AG04450 (cell line): ENCODE data around the gene ADCY4. TPM values are rescaled to one million over a fixed set of nuclear protein-coding genes. Genes with fewer than 3 reads are reported as not detected.

ENCODE experiments used
- CTCF ChIA-PET: fragments of 300-600, 350-600 bp; formaldehyde crosslinking; extraction: SDS; loops from one replicate; lab custom pipeline; 2022; ENCODE audit warnings: antibody characterized with exemption, inconsistent platforms; lab: Charles Lee
- POLR2A ChIA-PET: fragments of 350-600 bp; formaldehyde crosslinking; extraction: SDS; loops from one replicate; lab custom pipeline; 2021; ENCODE audit warnings: antibody characterized with exemption, inconsistent platforms; lab: Yijun Ruan, JAX
- DNase-seq: peaks from one replicate; pipeline ENCODE4 v3.0.0-alpha.2; 2011; ENCODE audit warnings: low read depth, low spot score
- H3K27ac ChIP-seq: one replicate; pipeline ENCODE4 v1.5.1; 2012; ENCODE audit warnings: low read depth, low read length, control low read depth
- H3K27me3 ChIP-seq: one replicate; pipeline ENCODE4 v1.6.0; 2012; ENCODE audit warnings: low read length; ENCODE audit not compliant: control insufficient read depth, insufficient read depth
- H3K4me3 ChIP-seq: 2 replicates; pipeline ENCODE4 v1.5.1; 2011; ENCODE audit warnings: mild to moderate bottlenecking, low read depth, low read length, control low read depth
- H3K9me3 ChIP-seq: 2 replicates; pipeline ENCODE4 v1.5.1; 2012; ENCODE audit warnings: low read length; ENCODE audit not compliant: control insufficient read depth, insufficient read depth
- CTCF ChIP-seq: IDR thresholded peaks from 2 replicates; pipeline ENCODE4 v1.5.1; 2011; ENCODE audit warnings: low read depth, low read length, control low read depth, inconsistent platforms
- polyA plus RNA-seq: library from polyadenylated mRNA; depleted of rRNA; stranded (reverse); fragments of >200 nt; gene quantifications from 2 replicates; pipeline ENCODE4 v1.2.3, GENCODE V29; 2011

The ADCY4 gene
- polyA plus RNA-seq, 1 experiment = 0.04 TPM

DNA sequence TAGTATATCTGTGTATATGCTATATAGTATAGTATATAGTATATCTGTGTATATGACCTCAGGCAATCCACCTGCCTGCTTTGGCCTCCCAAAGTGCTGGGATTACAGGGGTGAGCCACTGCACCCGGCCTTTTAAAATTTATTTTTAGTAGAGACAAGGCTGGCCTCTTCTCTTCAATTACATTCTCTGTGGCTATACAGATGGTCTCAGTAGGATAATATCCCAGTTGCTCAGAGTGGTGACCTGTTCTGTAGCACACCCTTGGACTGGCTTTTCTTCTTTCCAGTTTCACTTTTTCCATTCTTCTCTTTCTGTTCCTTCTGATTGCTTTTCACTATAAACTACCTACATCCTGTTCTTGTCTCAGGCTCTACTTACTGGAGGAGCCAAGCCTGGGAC, 30.0 kb upstream of the ADCY4 start:
- ChIA-PET CTCF (interaction anchor here (0.7 to 2.3 kb wide), 26 partner anchors 8 to 150 kb away, joined by 3 to 160 read pairs (median 8); partner anchors contain the start of genes CBLN3, CIDEB, KHNYN and RIPK3), POLR2A (interaction anchor here (0.7 to 2.2 kb wide), 2 partner anchors 7 to 66 kb away, joined by 3 to 42 read pairs; partner anchors contain the start of genes CBLN3 and KHNYN)
- no peak for TF ChIP-seq CTCF
- Histone ChIP-seq H3K9me3 (no peaks in the 10 kb centered on the region; the same call in 1 of the 2 replicates), H3K27ac (peak overlapping the region; percentile 33), H3K4me3 (no peak overlapping the region), H3K27me3 (peaks cover 3% of the 10 kb centered on the region)
- DNase-seq = no peak

- CTCF ChIA-PET = interaction anchor here (0.6 to 6.8 kb wide), 4 partner anchors 9 to 48 kb away, joined by 3 to 65 read pairs (median 4); no protein-coding TSS in a partner anchor
- no peak for TF ChIP-seq CTCF
- H3K4me3 ChIP-seq = no peak overlapping the region
- H3K27me3 ChIP-seq = peaks cover 6% of the 10 kb centered on the region
- H3K9me3 ChIP-seq = no peaks in the 10 kb centered on the region; the same call in 1 of the 2 replicates
- H3K27ac ChIP-seq = no peak overlapping the region
- no peak for DNase-seq
- POLR2A ChIA-PET = interaction anchor here (0.7 kb wide), 1 partner anchor 80 kb away, joined by 5 read pairs; no protein-coding TSS in a partner anchor
These were observed 28.5 kb upstream of the ADCY4 start for GRCh38 chr14:24363401-24363800.

DNA sequence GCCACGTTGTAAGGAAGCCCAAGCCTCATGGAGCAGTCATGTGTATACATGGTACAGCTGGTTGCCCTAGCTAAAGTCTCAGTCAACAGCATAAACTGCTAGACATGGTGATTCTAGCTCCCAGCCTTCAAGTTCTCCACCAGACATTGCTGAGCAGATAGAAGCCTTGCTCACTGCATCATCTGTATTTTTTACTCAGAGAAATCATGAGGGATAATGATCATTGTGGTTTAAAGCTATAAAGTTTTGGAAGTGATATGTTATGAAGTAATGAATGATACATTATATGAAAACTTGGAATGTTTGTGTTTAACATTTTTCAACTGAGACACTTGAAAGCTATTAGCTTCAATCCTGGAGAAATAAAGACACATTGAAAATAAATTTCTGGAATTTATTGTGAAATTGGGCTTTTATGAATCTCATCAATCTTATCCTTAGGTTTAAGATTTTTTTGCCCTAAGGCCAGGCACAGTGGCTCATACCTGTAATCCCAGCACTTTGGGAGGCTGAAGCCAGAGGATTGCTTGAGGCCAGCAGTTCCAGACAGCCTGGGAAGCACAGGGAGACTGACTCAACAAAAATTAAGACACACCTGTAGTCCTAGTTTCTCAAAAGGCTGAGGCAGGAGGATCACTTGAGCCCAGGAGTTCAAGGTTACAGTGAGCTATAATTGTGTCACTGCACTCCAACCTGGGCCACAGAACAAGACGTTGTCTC, 27.5 kb upstream of the ADCY4 start:
- no peaks in the 10 kb centered on the region for H3K9me3 ChIP-seq
- no peak for TF ChIP-seq CTCF
- H3K27ac ChIP-seq = no peak overlapping the region
- no peak overlapping the region for H3K4me3 ChIP-seq
- H3K27me3 ChIP-seq = peaks cover 6% of the 10 kb centered on the region
- DNase-seq = no peak
- ChIA-PET CTCF (interaction anchor here (1.1 to 6.8 kb wide), 8 partner anchors 10 to 74 kb away, joined by 3 to 65 read pairs (median 7); partner anchors contain the start of gene CIDEB), POLR2A (no interaction called here)

- Histone ChIP-seq H3K4me3 (no peak overlapping the region), H3K27ac (no peak overlapping the region), H3K9me3 (peaks cover under 1% of the 10 kb centered on the region; the same call in 1 of the 2 replicates), H3K27me3 (peaks cover 6% of the 10 kb centered on the region)
- no peak for DNase-seq
- CTCF ChIA-PET = interaction anchor here (1.0 to 6.8 kb wide), 7 partner anchors 15 to 75 kb away, joined by 3 to 65 read pairs (median 7); partner anchors contain the start of gene CIDEB
- TF ChIP-seq CTCF = no peak
- POLR2A ChIA-PET = no interaction called here
These were observed 26.5 kb upstream of the ADCY4 start for GRCh38 chr14:24361326-24361725.

- ChIA-PET POLR2A (no interaction called here), CTCF (interaction anchor here (0.7 to 6.8 kb wide), 3 partner anchors 28 to 73 kb away, joined by 3 to 65 read pairs (median 4); no protein-coding TSS in a partner anchor)
- Histone ChIP-seq H3K9me3 (peaks cover 3% of the 10 kb centered on the region; the same call in 1 of the 2 replicates), H3K4me3 (no peak overlapping the region), H3K27ac (no peak overlapping the region), H3K27me3 (peaks cover 6% of the 10 kb centered on the region)
- no peak for TF ChIP-seq CTCF
- no peak for DNase-seq
These were observed 25.4 kb upstream of the ADCY4 start for GRCh38 chr14:24360281-24360680.
